Heart right ventricle (tissue), 16 donors: ENCODE measurements around the gene PDE3A. TPM values are rescaled to one million over a fixed set of nuclear protein-coding genes. Genes with fewer than 3 reads are reported as not detected.
A peak's percentile ranks its signal among the peaks of the same experiment; 100 is the strongest.

Source experiments
- ATAC-seq, 8 donors: fragments of 200-7000 bp; cut with Tn5 transposase; one replicate each; pipeline ENCODE4 v1.9.1; 2020; ENCODE audit warnings: mild to moderate bottlenecking in 8 of 8, moderate library complexity in 8 of 8, moderate number of reproducible peaks in 1 of 8
- DNase-seq, 2 donors: peaks; one replicate each; pipeline ENCODE4 v3.0.0-alpha.2; 2020
- H3K27ac ChIP-seq, 10 donors: fragments of 200-600 bp; sonication (generic) in 2 of 10; one replicate each; pipeline versions ENCODE4 v1.5.0 to v1.8.0; 2020 to 2022; ENCODE audit warnings: mild to moderate bottlenecking in 3 of 10
- H3K27me3 ChIP-seq, 7 donors: fragments of 200-600 bp; one replicate each; pipeline ENCODE4 v1.8.0; 2021 to 2022; ENCODE audit warnings: mild to moderate bottlenecking in 2 of 7
- H3K36me3 ChIP-seq, 9 donors: fragments of 200-600 bp; sonication (generic) in 1 of 9; one replicate each; pipeline versions ENCODE4 v1.5.0 to v1.8.0; 2020 to 2022; ENCODE audit warnings: mild to moderate bottlenecking in 2 of 9
- H3K4me1 ChIP-seq, 9 donors: fragments of 200-600 bp; sonication (generic) in 1 of 9; one replicate each; pipeline versions ENCODE4 v1.5.0 to v1.8.0; 2020 to 2022; ENCODE audit warnings: mild to moderate bottlenecking in 4 of 9
- H3K4me3 ChIP-seq, 10 donors: fragments of 200-600 bp; sonication (generic) in 2 of 10; one replicate each; pipeline versions ENCODE4 v1.5.0 to v1.8.0; 2020 to 2022; ENCODE audit warnings: mild to moderate bottlenecking in 7 of 10, moderate library complexity in 2 of 10
- H3K9me3 ChIP-seq, 11 donors: fragments of 200-600 bp in 10 of 11; sonication (generic) in 2 of 11; one replicate each; pipeline versions ENCODE4 v1.5.0 to v1.8.0; 2013 to 2022; ENCODE audit warnings: mild to moderate bottlenecking in 2 of 11, control low read depth in 1 of 11, moderate library complexity in 1 of 11
- WGBS, 2 donors: extraction: QIAGEN DNeasy Blood & Tissue Kit; methylation state at CpG; one replicate each; pipeline ENCODE4 v1.1.7; 2013; ENCODE audit warnings: inconsistent platforms in 1 of 2; 5-methylcytosine and 5-hydroxymethylcytosine counted together
- intact Hi-C, 10 donors: fragments of 100-400 bp; cut with DNase I; formaldehyde crosslinking; loops; one replicate each; pipeline versions ENCODE4 v1.11.1 to v1.14.2; 2022
- polyA plus RNA-seq, 2 donors: library from polyadenylated mRNA; stranded (reverse); fragments of 200-250 nt; gene quantifications; one replicate each; pipeline ENCODE4 v1.2.3, GENCODE V29; 2013
- total RNA-seq, 10 donors: library from RNA; stranded (reverse); fragmentation: NEBNext Ultra II Directional in 3 of 10; extraction: Animal tissue kit (Norgen Biotek cat#: 25700) in 3 of 10; gene quantifications; one replicate each; pipeline versions ENCODE4 v1.2.1 to v1.2.4, GENCODE V29; 2021 to 2023
- TF ChIP-seq, protein P1 (sequence below), 9 donors: fragments of 200-600 bp; sonication (generic) in 2 of 9; IDR thresholded peaks; one replicate each; pipeline versions ENCODE4 v1.5.0 to v1.8.0; 2021 to 2022; ENCODE audit warnings: antibody characterized with exemption in 9 of 9, mild to moderate bottlenecking in 5 of 9, moderate library complexity in 1 of 9
- donor health status: Arrhythmogenic right ventricular cardiomyopathy.
- donor health status: ischemic (EF 13 %, LVEDD 7.1; RV severe dilation, severe dysfunction).
- donor health status: healthy with polysubstance abuse.
- donor health status: DM: no; HTN: yes; CAD: no.
- donor health status: DM: no; HTN: no; CAD: no.
- donor health status: ischemic (EF 25% LVEDD 6.9; RV normal size, moderate dysfunction).
- donor health status: ischemic (EF 25% LVEDD 5.7; RV mildly dilated, moderate dysfunction).
- donor health status: healthy.
- donor health status: DM: yes; HTN: yes; CAD: no.
- donor health status: Ischemic cardiomyopathy.
- donor health status: ischemic (EF 35%, LVEDD 5.7; RV mildly dilated, moderate dysfunction).
- donor health status: nonischemic (EF 11% LVEDD 7.7; RV severe dilation, severe dysfunction).
- donor health status: DM: yes; HTN: yes; CAD: no.
- donor health status: PGD.
- donor health status: ischemic (EF 29% LVEDD 5.4; RV normal size, mild dysfunction).
- donor health status: nonischemic (EF 23%, LVEDD 6.1; RV moderate dilation, normal function).

PDE3A gene
- total and polyA plus RNA-seq, 12 donors: 18.8 to 362 (median 209) TPM

DNA sequence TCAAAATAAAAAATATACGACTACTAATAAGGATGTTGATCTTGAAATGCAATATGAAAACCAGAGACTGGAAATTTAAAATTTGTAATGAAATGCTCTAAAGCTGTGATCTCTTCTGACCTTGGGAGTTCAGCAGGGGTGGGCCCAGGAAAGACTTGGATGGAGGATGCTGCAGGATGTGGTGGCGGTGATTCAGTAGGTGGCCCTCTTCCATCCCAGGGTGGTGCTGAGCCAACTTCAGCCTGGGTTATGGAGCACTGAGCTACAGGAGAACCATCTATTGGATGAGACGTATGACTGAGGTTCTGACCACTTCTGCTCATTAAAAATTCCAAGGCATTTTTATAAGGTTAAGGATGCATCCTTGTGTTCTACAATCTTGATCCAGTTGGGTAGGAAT is 6.9 kb upstream of the PDE3A start:
- WGBS, 2 donors: 93 to 99% methylated on average over 3 of the region's 3 CpGs
- peak overlapping the region in 7 of 10 donors; percentile 4 to 65 (median 44) for H3K27ac ChIP-seq
- ATAC-seq: no peak
- H3K9me3 ChIP-seq: no peaks in the 10 kb centered on the region
- no peaks in the 10 kb centered on the region for H3K36me3 ChIP-seq
- no peak overlapping the region for H3K4me3 ChIP-seq
- intact Hi-C loops: loop anchor here in 3 of 10 donors (10.0 kb wide), 2 partner anchors 147 to 367 kb away; no protein-coding TSS in a partner anchor
- H3K27me3 ChIP-seq: no peaks in the 10 kb centered on the region
- H3K4me1 ChIP-seq: peaks cover 0 to 38% (median 13%) of the 10 kb centered on the region in 9 donors
- TF ChIP-seq, protein P1, sequence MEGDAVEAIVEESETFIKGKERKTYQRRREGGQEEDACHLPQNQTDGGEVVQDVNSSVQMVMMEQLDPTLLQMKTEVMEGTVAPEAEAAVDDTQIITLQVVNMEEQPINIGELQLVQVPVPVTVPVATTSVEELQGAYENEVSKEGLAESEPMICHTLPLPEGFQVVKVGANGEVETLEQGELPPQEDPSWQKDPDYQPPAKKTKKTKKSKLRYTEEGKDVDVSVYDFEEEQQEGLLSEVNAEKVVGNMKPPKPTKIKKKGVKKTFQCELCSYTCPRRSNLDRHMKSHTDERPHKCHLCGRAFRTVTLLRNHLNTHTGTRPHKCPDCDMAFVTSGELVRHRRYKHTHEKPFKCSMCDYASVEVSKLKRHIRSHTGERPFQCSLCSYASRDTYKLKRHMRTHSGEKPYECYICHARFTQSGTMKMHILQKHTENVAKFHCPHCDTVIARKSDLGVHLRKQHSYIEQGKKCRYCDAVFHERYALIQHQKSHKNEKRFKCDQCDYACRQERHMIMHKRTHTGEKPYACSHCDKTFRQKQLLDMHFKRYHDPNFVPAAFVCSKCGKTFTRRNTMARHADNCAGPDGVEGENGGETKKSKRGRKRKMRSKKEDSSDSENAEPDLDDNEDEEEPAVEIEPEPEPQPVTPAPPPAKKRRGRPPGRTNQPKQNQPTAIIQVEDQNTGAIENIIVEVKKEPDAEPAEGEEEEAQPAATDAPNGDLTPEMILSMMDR (IDR thresholded peaks at IDR 0.05): no peak
- DNase-seq: no peak

DNA sequence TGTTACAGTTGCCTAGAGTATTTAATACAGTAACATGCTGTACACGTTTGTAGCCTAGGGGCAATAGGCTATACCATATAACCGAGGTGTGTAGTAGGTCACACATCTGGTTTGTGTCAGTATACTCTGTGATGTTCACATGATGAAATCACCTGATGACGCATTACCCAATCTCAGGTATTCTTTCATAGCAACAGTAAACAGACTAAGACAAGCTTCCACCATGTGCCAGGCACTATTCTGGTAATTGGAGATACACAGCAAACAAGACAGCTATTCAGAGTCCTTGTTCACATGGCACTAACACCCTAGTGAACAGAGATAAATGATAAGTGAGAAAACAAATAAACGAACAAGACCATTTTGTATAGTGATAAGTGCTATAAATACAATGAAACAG is 3.8 kb upstream of the PDE3A start:
- peak in 1 of 2 donors; percentile 52 for DNase-seq
- WGBS, 2 donors: 42 to 48% methylated on average over 4 of the region's 4 CpGs
- ATAC-seq: peak in 7 of 8 donors; percentile 6 to 77 (median 63)
- Histone ChIP-seq H3K4me1 (peaks cover 0 to 29% (median 14%) of the 10 kb centered on the region in 9 donors), H3K36me3 (no peaks in the 10 kb centered on the region), H3K9me3 (no peaks in the 10 kb centered on the region), H3K27me3 (peaks cover 0 to 22% (median 0%) of the 10 kb centered on the region in 7 donors), H3K4me3 (no peak overlapping the region), H3K27ac (peak overlapping the region in 9 of 10 donors; percentile 28 to 97 (median 95))
- intact Hi-C loops: loop anchor here in 3 of 10 donors (2.0 to 10.0 kb wide), 3 partner anchors 36 to 370 kb away; no protein-coding TSS in a partner anchor
- TF ChIP-seq, protein P1 (IDR thresholded peaks at IDR 0.05): no peak

DNA sequence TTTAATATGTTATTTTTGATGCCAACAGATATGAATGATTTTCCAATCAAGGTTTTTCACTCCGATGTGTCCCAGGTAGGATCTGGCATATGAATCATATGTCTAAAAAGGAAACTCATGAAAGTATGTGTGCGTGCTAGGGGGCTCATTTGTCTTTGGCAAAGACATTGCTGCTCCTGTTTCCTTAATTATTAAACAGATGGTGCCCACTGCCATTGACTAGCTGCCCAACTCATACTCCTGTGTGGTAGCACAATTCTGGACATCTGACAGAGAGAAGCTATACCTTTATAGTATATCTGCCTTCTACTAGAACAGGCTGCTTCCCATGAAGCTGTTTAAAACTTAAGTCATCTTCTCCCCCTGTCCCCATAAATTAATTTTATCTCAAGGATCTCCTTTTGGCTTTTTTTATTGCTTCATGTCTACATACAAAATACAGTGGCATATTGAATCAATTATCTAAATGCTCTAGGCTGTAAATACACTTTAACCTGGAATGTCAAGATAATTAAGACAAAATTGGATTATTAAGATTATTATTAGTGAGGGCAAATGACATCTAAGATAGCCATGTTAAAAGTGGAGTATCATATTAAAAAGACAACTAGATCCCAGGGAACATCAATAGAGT is 1.4 kb upstream of the PDE3A start:
- ATAC-seq (no peak), DNase-seq (no peak)
- H3K27ac ChIP-seq: peak overlapping the region; percentile 91 to 97 (median 96)
- H3K4me1 ChIP-seq: peaks cover 0 to 29% (median 13%) of the 10 kb centered on the region in 9 donors
- 55 to 61% methylated on average over 2 of the region's 2 CpGs for WGBS, 2 donors
- no peaks in the 10 kb centered on the region for H3K9me3 ChIP-seq
- TF ChIP-seq, protein P1 (IDR thresholded peaks at IDR 0.05): no peak
- H3K27me3 ChIP-seq: peaks cover 0 to 46% (median 0%) of the 10 kb centered on the region in 7 donors
- intact Hi-C loops: loop anchor here in 6 of 10 donors (5.0 to 10.0 kb wide), 10 partner anchors 40 to 610 kb away; no protein-coding TSS in a partner anchor
- no peaks in the 10 kb centered on the region for H3K36me3 ChIP-seq
- peak overlapping the region in 5 of 10 donors; percentile 51 to 79 (median 70) for H3K4me3 ChIP-seq

DNA sequence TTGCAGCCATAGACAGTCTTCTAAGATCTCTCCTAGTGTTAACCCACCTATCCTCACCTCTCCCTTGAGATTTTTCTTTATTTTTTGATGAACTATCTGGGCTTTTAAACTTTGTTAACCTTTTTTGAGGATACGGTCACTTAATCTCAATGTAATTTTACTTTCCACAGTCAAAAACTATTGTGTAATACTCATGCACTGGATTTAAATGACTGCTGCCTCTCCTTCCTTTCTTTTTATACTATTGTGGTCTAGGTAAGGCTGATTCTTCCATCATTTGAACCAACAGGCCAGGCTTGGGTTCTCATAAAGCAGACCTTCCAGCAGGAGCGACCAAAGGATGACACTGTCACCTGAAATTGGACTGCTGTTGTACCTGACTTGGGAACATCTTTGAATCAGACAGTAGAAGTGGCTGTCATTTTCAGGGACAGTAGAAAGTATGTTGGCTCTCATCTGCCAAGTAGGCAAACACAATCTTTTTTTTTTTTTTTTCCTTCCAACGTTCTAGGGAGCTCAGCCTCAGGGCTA is 689 bp upstream of the PDE3A start:
- peaks cover 0 to 54% (median 0%) of the 10 kb centered on the region in 7 donors for H3K27me3 ChIP-seq
- H3K36me3 ChIP-seq: no peaks in the 10 kb centered on the region
- WGBS, 2 donors: 9 to 11% methylated on average over 3 of the region's 3 CpGs
- H3K27ac ChIP-seq: peak overlapping the region; percentile 91 to 97 (median 96)
- intact Hi-C loops: loop anchor here in 6 of 10 donors (2.0 to 10.0 kb wide), 11 partner anchors 40 to 610 kb away; no protein-coding TSS in a partner anchor
- no peak for ATAC-seq
- H3K4me3 ChIP-seq: peak overlapping the region; percentile 41 to 84 (median 72)
- TF ChIP-seq, protein P1 (IDR thresholded peaks at IDR 0.05): no peak
- H3K4me1 ChIP-seq: peaks cover 0 to 29% (median 13%) of the 10 kb centered on the region in 9 donors
- no peaks in the 10 kb centered on the region for H3K9me3 ChIP-seq
- no peak for DNase-seq
